Measurements from ENCODE around the gene JDP2.

- TF ChIP-seq GATA1 (IDR thresholded peaks at IDR 0.05; ENCODE audit: low read depth, low read length) (no peak), POLR2A (IDR thresholded peaks at IDR 0.05; ENCODE audit: low read length) (no peak)
Observed at GRCh38 chr14:75495882-75496281, 68.1 kb downstream of the JDP2 start.

Data from erythroblast (primary cell).